ENCODE measurements around the gene SMKR1. TPM values are rescaled to one million over a fixed set of nuclear protein-coding genes. Genes with fewer than 3 reads are reported as not detected.
"Not testable (repeated sequence)": the region's sequence is repeated elsewhere in the genome, so short reads cannot be mapped to it uniquely, and the experiment has no call there.

SMKR1 gene
- total RNA-seq, 1 experiment from 2014 or later: 8.9 TPM

DNA sequence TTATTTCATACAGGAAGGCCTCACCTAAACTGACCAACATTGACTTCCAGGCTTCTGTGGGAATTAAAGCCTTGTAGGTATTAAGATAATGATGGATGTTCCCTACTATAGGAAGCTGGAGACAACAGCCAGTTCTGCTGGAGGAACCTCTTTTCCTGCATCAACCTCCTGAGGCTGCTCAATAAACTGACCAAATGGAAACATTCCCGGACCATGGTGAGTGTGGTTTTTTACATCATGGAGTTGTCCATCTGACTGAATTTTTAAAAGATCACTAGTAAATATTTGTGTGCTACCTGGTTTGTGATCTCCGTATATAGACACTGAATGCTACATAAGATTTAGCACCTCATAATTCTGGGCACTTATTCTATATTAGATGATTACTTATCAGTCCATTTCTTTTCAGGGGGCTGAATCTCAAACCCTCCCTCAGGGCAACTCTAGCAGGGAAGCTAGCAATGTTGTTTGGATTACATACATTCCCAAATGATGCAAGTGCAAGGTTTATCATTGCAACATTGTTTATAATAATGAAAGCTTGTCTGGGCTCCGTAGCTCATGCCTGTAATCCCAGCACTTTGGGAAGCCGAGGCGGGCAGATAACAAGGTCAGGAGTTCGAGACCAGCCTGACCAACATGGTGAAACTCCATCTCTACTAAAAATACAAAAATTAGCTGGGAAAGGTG, 21.5 kb upstream of the SMKR1 start:
- ChIA-PET CTCF (no interaction called here), RAD21 (ENCODE audit: low non-redundant PET in 1 of 2, low total read pairs in 2 of 2, uncharacterized antibody in 2 of 2, unreplicated experiment in 2 of 2) (no interaction called here), POLR2A (no interaction called here)
- H3K4me2 ChIP-seq (ENCODE audit: low read length): no peak overlapping the region
- H3K36me3 ChIP-seq (ENCODE audit: control insufficient read depth in 1 of 2, insufficient read depth in 2 of 2, low read length in 2 of 2): no peaks in the 10 kb centered on the region
- no peak overlapping the region for H3K27ac ChIP-seq (ENCODE audit: low read depth, low read length)
- H3K9me2 ChIP-seq (ENCODE audit: insufficient read depth): no peaks in the 10 kb centered on the region
- H3K4me1 ChIP-seq (ENCODE audit: control insufficient read depth in 1 of 2, insufficient read depth in 2 of 2, low read length in 2 of 2): no peaks in the 10 kb centered on the region
- ATAC-seq: no peak
- BruUV-seq (replicated peaks): no TSS peak
- H4K20me1 ChIP-seq (ENCODE audit: insufficient read depth): no peaks in the 10 kb centered on the region
- H3K79me2 ChIP-seq (ENCODE audit: insufficient read depth, low read length): no peaks in the 10 kb centered on the region
- no peak overlapping the region for H3K4me3 ChIP-seq (replicated peaks in 1 of 2; ENCODE audit: low read depth in 1 of 2, low read length in 2 of 2)
- DNase-seq (ENCODE audit: low read depth, low spot score): no peak
- no peaks in the 10 kb centered on the region for H3K27me3 ChIP-seq (ENCODE audit: insufficient read depth, low read length)
- no peaks in the 10 kb centered on the region for H3K9me3 ChIP-seq (ENCODE audit: control insufficient read depth in 1 of 2, insufficient read depth in 1 of 2, low read depth in 1 of 2, low read length in 2 of 2)
- no peak overlapping the region for H3K9ac ChIP-seq (ENCODE audit: low read length)
- intact Hi-C loops (cut with micrococcal nuclease): no loop called here
- no peak for TF ChIP-seq CEBPB (IDR thresholded peaks at IDR 0.05; ENCODE audit: low read depth)
- TF ChIP-seq FOSL1 (IDR thresholded peaks at IDR 0.05; ENCODE audit: low read depth): no peak
- no peak for TF ChIP-seq POLR2A (IDR thresholded peaks at IDR 0.05; ENCODE audit: borderline replicate concordance, extremely low read depth, insufficient read depth, insufficient read length)
- no peak for TF ChIP-seq REST (IDR thresholded peaks at IDR 0.05; ENCODE audit: low read depth)
- TF ChIP-seq, protein P1, sequence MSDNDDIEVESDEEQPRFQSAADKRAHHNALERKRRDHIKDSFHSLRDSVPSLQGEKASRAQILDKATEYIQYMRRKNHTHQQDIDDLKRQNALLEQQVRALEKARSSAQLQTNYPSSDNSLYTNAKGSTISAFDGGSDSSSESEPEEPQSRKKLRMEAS (IDR thresholded peaks at IDR 0.05): no peak
- TF ChIP-seq SP1 (IDR thresholded peaks at IDR 0.05; ENCODE audit: low read depth): no peak
- TF ChIP-seq, protein P2, sequence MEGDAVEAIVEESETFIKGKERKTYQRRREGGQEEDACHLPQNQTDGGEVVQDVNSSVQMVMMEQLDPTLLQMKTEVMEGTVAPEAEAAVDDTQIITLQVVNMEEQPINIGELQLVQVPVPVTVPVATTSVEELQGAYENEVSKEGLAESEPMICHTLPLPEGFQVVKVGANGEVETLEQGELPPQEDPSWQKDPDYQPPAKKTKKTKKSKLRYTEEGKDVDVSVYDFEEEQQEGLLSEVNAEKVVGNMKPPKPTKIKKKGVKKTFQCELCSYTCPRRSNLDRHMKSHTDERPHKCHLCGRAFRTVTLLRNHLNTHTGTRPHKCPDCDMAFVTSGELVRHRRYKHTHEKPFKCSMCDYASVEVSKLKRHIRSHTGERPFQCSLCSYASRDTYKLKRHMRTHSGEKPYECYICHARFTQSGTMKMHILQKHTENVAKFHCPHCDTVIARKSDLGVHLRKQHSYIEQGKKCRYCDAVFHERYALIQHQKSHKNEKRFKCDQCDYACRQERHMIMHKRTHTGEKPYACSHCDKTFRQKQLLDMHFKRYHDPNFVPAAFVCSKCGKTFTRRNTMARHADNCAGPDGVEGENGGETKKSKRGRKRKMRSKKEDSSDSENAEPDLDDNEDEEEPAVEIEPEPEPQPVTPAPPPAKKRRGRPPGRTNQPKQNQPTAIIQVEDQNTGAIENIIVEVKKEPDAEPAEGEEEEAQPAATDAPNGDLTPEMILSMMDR (IDR thresholded peaks at IDR 0.05 in 2 of 3, conservative IDR thresholded peaks at IDR 0.05 in 1 of 3; ENCODE audit: borderline replicate concordance in 1 of 3, insufficient read depth in 1 of 3, low read depth in 2 of 3, low read length in 2 of 3): no peak
- no peak for TF ChIP-seq SRF (IDR thresholded peaks at IDR 0.05; ENCODE audit: low read depth)
- no peak for TF ChIP-seq TCF7L2 (IDR thresholded peaks at IDR 0.05; ENCODE audit: borderline replicate concordance, extremely low read depth, insufficient read depth, insufficient read length)
- TF ChIP-seq RAD21 (IDR thresholded peaks at IDR 0.05; ENCODE audit: low read depth): no peak
- TF ChIP-seq EZH2phosphoT487 (IDR thresholded peaks at IDR 0.05; ENCODE audit: borderline replicate concordance): no peak
- TF ChIP-seq ZNF274 (IDR thresholded peaks at IDR 0.05; ENCODE audit: low read depth, low read length): no peak
- TF ChIP-seq YY1 (IDR thresholded peaks at IDR 0.05; ENCODE audit: extremely low read depth, insufficient replicate concordance, low read depth, low read length): no peak
- TF ChIP-seq, protein P3, sequence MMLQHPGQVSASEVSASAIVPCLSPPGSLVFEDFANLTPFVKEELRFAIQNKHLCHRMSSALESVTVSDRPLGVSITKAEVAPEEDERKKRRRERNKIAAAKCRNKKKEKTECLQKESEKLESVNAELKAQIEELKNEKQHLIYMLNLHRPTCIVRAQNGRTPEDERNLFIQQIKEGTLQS (IDR thresholded peaks at IDR 0.05): no peak
- TF ChIP-seq EZH2 (IDR thresholded peaks at IDR 0.05): no peak
- TF ChIP-seq POLR2AphosphoS5 (IDR thresholded peaks at IDR 0.05; ENCODE audit: low read depth, low read length): no peak
- H2AFZ ChIP-seq (ENCODE audit: low read depth, low read length, poor library complexity, severe bottlenecking): no peak overlapping the region

DNA sequence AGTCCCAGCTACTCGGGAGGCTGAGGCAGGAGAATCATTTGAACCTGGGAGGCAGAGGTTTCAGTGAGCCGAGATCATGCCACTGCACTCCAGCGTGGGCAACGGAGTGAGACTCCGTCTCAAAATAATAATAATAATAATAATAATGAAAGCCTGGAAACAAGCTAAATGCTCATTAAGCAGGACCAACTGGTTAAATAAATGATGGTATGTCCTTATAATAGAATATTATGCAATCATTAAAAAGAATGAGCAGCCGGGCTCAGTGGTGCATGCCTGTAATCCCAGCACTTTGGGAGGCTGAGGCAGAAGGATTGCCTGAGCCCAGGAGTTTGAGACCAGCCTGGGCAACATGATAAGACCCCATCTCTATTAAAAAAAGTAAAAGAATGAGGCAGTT, 21.0 kb upstream of the SMKR1 start:
- H3K9me2 ChIP-seq (ENCODE audit: insufficient read depth); BruUV-seq (replicated peaks); H4K20me1 ChIP-seq (ENCODE audit: insufficient read depth); ATAC-seq; CTCF ChIA-PET; H3K27ac ChIP-seq (ENCODE audit: low read depth, low read length); H3K27me3 ChIP-seq (ENCODE audit: insufficient read depth, low read length); H3K4me1 ChIP-seq (ENCODE audit: control insufficient read depth in 1 of 2, insufficient read depth in 2 of 2, low read length in 2 of 2); RAD21 ChIA-PET (ENCODE audit: low non-redundant PET in 1 of 2, low total read pairs in 2 of 2, uncharacterized antibody in 2 of 2, unreplicated experiment in 2 of 2); H2AFZ ChIP-seq (ENCODE audit: low read depth, low read length, poor library complexity, severe bottlenecking); H3K4me3 ChIP-seq (replicated peaks in 1 of 2; ENCODE audit: low read depth in 1 of 2, low read length in 2 of 2); H3K79me2 ChIP-seq (ENCODE audit: insufficient read depth, low read length); H3K4me2 ChIP-seq (ENCODE audit: low read length); DNase-seq (ENCODE audit: low read depth, low spot score); H3K9me3 ChIP-seq (ENCODE audit: control insufficient read depth in 1 of 2, insufficient read depth in 1 of 2, low read depth in 1 of 2, low read length in 2 of 2); H3K9ac ChIP-seq (ENCODE audit: low read length); H3K36me3 ChIP-seq (ENCODE audit: control insufficient read depth in 1 of 2, insufficient read depth in 2 of 2, low read length in 2 of 2); intact Hi-C loops (cut with micrococcal nuclease); POLR2A ChIA-PET: not testable (repeated sequence)

Measured in HCT116 (cell line).